PFSK-1 (cell line): ENCODE data around the gene NR1H3.

ENCODE experiments used
- POLR2AphosphoS5 ChIP-seq: IDR thresholded peaks from 2 replicates; pipeline ENCODE4 v1.6.1; 2012; ENCODE audit warnings: low read depth, mild to moderate bottlenecking, control low read depth, low read length, moderate library complexity
- REST ChIP-seq, 2 experiments: IDR thresholded peaks; 2 replicates each; pipeline versions ENCODE4 v1.6.1 to v1.8.0; 2011 to 2012; ENCODE audit warnings: low read depth in 2 of 2, low read length in 2 of 2, control low read depth in 1 of 2, inconsistent platforms in 1 of 2, mild to moderate bottlenecking in 1 of 2, moderate library complexity in 1 of 2; ENCODE audit not compliant: insufficient read depth in 1 of 2
- TAF1 ChIP-seq: IDR thresholded peaks from 2 replicates; pipeline ENCODE4 v1.6.1; 2012; ENCODE audit warnings: low read length, control low read depth, borderline replicate concordance; ENCODE audit not compliant: insufficient read depth

GRCh38 chr11:47269002-47269828 is 11.4 kb downstream of the NR1H3 start:
- TF ChIP-seq TAF1 (0 out of 2 replicates have a peak, but pooled peaks have one; percentile 52), REST (IDR thresholded peaks at IDR 0.05; ENCODE audit: insufficient read depth in 1 of 2, low read depth in 2 of 2, low read length in 2 of 2) (peak in 1 of 2 experiments; percentile 3; a peak in 1 of 4 replicates), POLR2AphosphoS5 (no peak)
